ENCODE measurements around the gene KCNQ1OT1.

The KCNQ1OT1 gene

GRCh38 chr11:2745511-2745910 is 45.7 kb upstream of the KCNQ1OT1 start:
- no peak overlapping the region for H3K4me3 ChIP-seq (ENCODE audit: control insufficient read depth, low read depth, low read length)
- no peak for DNase-seq (ENCODE audit: low read depth)
- TF ChIP-seq CTCF (IDR thresholded peaks at IDR 0.05; ENCODE audit: control insufficient read depth, insufficient read depth, low read depth, low read length, missing control alignments), result no peak

GRCh38 chr11:2744166-2744565 is 44.4 kb upstream of the KCNQ1OT1 start:
- H3K4me3 ChIP-seq (ENCODE audit: control insufficient read depth, low read depth, low read length), result no peak overlapping the region
- DNase-seq (ENCODE audit: low read depth), result no peak
- no peak for TF ChIP-seq CTCF (IDR thresholded peaks at IDR 0.05; ENCODE audit: control insufficient read depth, insufficient read depth, low read depth, low read length, missing control alignments)

- no peak for TF ChIP-seq CTCF (IDR thresholded peaks at IDR 0.05; ENCODE audit: control insufficient read depth, insufficient read depth, low read depth, low read length, missing control alignments)
- no peak for DNase-seq (ENCODE audit: low read depth)
Observed at GRCh38 chr11:2743427-2744110, 43.8 kb upstream of the KCNQ1OT1 start.

GRCh38 chr11:2742611-2743426 is 43.0 kb upstream of the KCNQ1OT1 start:
- no peak for DNase-seq (ENCODE audit: low read depth)
- no peak overlapping the region for H3K4me3 ChIP-seq (ENCODE audit: control insufficient read depth, low read depth, low read length)
- no peak for TF ChIP-seq CTCF (IDR thresholded peaks at IDR 0.05; ENCODE audit: control insufficient read depth, insufficient read depth, low read depth, low read length, missing control alignments)

More at GRCh38 chr11:2743427-2744110, 43.8 kb upstream of the KCNQ1OT1 start:
- H3K4me3 ChIP-seq (ENCODE audit: control insufficient read depth, low read depth, low read length), result no peak overlapping the region

GRCh38 chr11:2742201-2742600 is 42.4 kb upstream of the KCNQ1OT1 start:
- TF ChIP-seq CTCF (IDR thresholded peaks at IDR 0.05; ENCODE audit: control insufficient read depth, insufficient read depth, low read depth, low read length, missing control alignments), result no peak
- no peak for DNase-seq (ENCODE audit: low read depth)
- no peak overlapping the region for H3K4me3 ChIP-seq (ENCODE audit: control insufficient read depth, low read depth, low read length)

- DNase-seq (ENCODE audit: low read depth), result peak; percentile 25
- H3K4me3 ChIP-seq (ENCODE audit: control insufficient read depth, low read depth, low read length), result no peak overlapping the region
- no peak for TF ChIP-seq CTCF (IDR thresholded peaks at IDR 0.05; ENCODE audit: control insufficient read depth, insufficient read depth, low read depth, low read length, missing control alignments)
Observed at GRCh38 chr11:2741377-2742131, 41.8 kb upstream of the KCNQ1OT1 start.

Data from AG09309 (cell line).